HL-60 (cell line): Measurements from ENCODE around the gene SLC6A18.

Experiments used
- CTCF ChIP-seq: IDR thresholded peaks from one replicate; pipeline ENCODE4 v1.5.1; 2011; ENCODE audit warnings: low read length, control low read depth, inconsistent platforms; ENCODE audit not compliant: insufficient read depth
- POLR2AphosphoS5 ChIP-seq: IDR thresholded peaks from 2 replicates; pipeline ENCODE4 v1.6.1; 2012; ENCODE audit warnings: low read depth
- REST ChIP-seq: IDR thresholded peaks from 2 replicates; pipeline ENCODE4 v1.6.1; 2012; ENCODE audit warnings: low read depth; ENCODE audit not compliant: insufficient replicate concordance

DNA sequence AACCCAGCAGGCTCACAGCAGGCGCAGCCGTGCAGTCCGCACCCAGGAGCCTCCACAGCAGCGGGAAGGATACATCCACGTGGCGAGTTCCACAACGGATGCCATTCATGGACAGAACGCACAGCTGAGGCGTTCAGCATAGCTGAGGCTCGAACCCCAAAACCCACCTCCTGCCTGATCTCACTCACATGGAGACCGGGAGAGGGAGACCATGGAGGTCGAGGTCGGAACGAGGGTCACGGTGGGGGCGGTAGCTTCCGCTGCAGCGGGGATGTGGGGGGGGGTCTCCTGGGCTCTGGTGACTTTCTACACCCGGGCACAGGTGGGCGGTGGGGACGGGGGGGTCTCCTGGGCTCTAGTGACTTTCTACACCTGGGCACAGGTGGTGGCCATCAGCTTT lies 52.1 kb downstream of the SLC6A18 start:
- TF ChIP-seq CTCF: no peak
- TF ChIP-seq REST: no peak
- no peak for TF ChIP-seq POLR2AphosphoS5
